ENCODE measurements around the gene DLG4.

GRCh38 chr17:7235693-7236665 is 16.3 kb upstream of the DLG4 start:
- no peak for TF ChIP-seq CTCF (IDR thresholded peaks at IDR 0.05)
- TF ChIP-seq POLR2A (IDR thresholded peaks at IDR 0.05): no peak

Data from ovary (tissue), 3 donors.